Endothelial cell of umbilical vein (primary cell): Measurements from ENCODE around the gene GPR107. TPM values are rescaled to one million over a fixed set of nuclear protein-coding genes. Genes with fewer than 3 reads are reported as not detected.

ENCODE experiments used
- BruUV-seq: library from RNA; stranded (reverse); fragments of 400-500 nt; replicated peaks from 2 replicates; lab custom pipeline; 2021; lab: Mats Ljungman, UMichigan
- CTCF ChIA-PET: fragments of 300-600, 350-600 bp; sonication (Branson Sonifier 250); formaldehyde crosslinking; loops from one replicate; lab custom pipeline; 2021; ENCODE audit warnings: antibody characterized with exemption, inconsistent platforms; lab: Charles Lee
- POLR2A ChIA-PET: fragments of 300-600, 350-600 bp; sonication (Branson Sonifier 250); formaldehyde crosslinking; loops from one replicate; lab custom pipeline; 2021; ENCODE audit warnings: antibody characterized with exemption, inconsistent platforms; lab: Charles Lee
- DNase-seq: peaks from one replicate; pipeline ENCODE4 v3.0.0-alpha.2; 2011; ENCODE audit warnings: low read depth, low spot score
- FAIRE-seq: peaks from 2 replicates; lab custom pipeline; 2011; peaks lifted over from hg19 to GRCh38; lab: Jason Lieb, UNC
- H2AFZ ChIP-seq: 2 replicates; pipeline ENCODE4 v1.6.0; 2012; ENCODE audit warnings: low read depth, low read length, control low read depth, inconsistent platforms
- H3K27ac ChIP-seq: 2 replicates; pipeline ENCODE4 v1.5.1; 2011; ENCODE audit warnings: low read depth, mild to moderate bottlenecking, control low read depth, low read length, moderate library complexity; ENCODE audit not compliant: insufficient read depth
- H3K27me3 ChIP-seq, 2 experiments: 2 replicates each; pipeline versions ENCODE4 v1.6.0 to v1.6.1; 2011; ENCODE audit warnings: low read length in 2 of 2, mixed read lengths in 1 of 2; ENCODE audit not compliant: control insufficient read depth in 2 of 2, insufficient read depth in 2 of 2
- H3K36me3 ChIP-seq, 2 experiments: 2 replicates in 1 of 2; 3 replicates in 1 of 2; pipeline ENCODE4 v1.5.1; 2011; ENCODE audit warnings: low read length in 2 of 2, mild to moderate bottlenecking in 1 of 2, moderate library complexity in 1 of 2; ENCODE audit not compliant: control insufficient read depth in 2 of 2, insufficient read depth in 2 of 2; ENCODE audit errors: extremely low read depth in 1 of 2
- H3K4me1 ChIP-seq: 3 replicates; pipeline ENCODE4 v1.5.1; 2011; ENCODE audit warnings: mild to moderate bottlenecking, low read length; ENCODE audit not compliant: control insufficient read depth, insufficient read depth; ENCODE audit errors: extremely low read depth
- H3K4me2 ChIP-seq: 2 replicates; pipeline ENCODE4 v1.6.1; 2011; ENCODE audit warnings: low read length, control low read depth, mixed read lengths; ENCODE audit not compliant: insufficient read depth
- H3K4me3 ChIP-seq, 3 experiments: fragments of 200-600 bp in 1 of 3; sonication (generic), shearing (Covaris generic) in 1 of 3; replicated peaks in 1 of 3; 2 replicates each; pipeline ENCODE4 v1.5.1; 2011 to 2016; ENCODE audit warnings: control low read depth in 3 of 3, low read length in 3 of 3, mild to moderate bottlenecking in 2 of 3, inconsistent platforms in 1 of 3, low read depth in 1 of 3, moderate library complexity in 1 of 3; ENCODE audit not compliant: insufficient read depth in 1 of 3
- H3K79me2 ChIP-seq: 2 replicates; pipeline ENCODE4 v1.6.0; 2012; ENCODE audit warnings: low read length, inconsistent platforms; ENCODE audit not compliant: control insufficient read depth, insufficient read depth
- H3K9ac ChIP-seq: replicated peaks from 2 replicates; pipeline ENCODE3; 2011; ENCODE audit warnings: low read length, control low read depth; ENCODE audit not compliant: insufficient read depth; ENCODE audit errors: extremely low read depth
- H3K9me1 ChIP-seq: replicated peaks from 3 replicates; pipeline ENCODE4 v1.6.0; 2011; ENCODE audit warnings: mild to moderate bottlenecking, low read length; ENCODE audit not compliant: control insufficient read depth, insufficient read depth; ENCODE audit errors: extremely low read depth
- H3K9me3 ChIP-seq: replicated peaks from 2 replicates; pipeline ENCODE4 v1.5.1; 2012; ENCODE audit warnings: low read length, inconsistent platforms; ENCODE audit not compliant: control insufficient read depth, insufficient read depth
- H4K20me1 ChIP-seq: replicated peaks from 2 replicates; pipeline ENCODE3; 2011; ENCODE audit warnings: mild to moderate bottlenecking, low read length; ENCODE audit not compliant: control insufficient read depth, insufficient read depth; ENCODE audit errors: extremely low read depth
- CTCF ChIP-seq, 2 donors: IDR thresholded peaks; 1 replicate in 1 of 2; 2 replicates in 1 of 2; pipeline ENCODE4 v1.5.1; 2011; ENCODE audit warnings: low read length in 2 of 2, mild to moderate bottlenecking in 2 of 2, moderate library complexity in 2 of 2, control low read depth in 1 of 2, inconsistent platforms in 1 of 2, low read depth in 1 of 2; ENCODE audit not compliant: insufficient read depth in 1 of 2; ENCODE audit errors: extremely low read depth in 1 of 2
- EZH2 ChIP-seq: IDR thresholded peaks from 2 replicates; pipeline ENCODE4 v1.6.1; 2012; ENCODE audit warnings: borderline replicate concordance, low read depth, mild to moderate bottlenecking, moderate library complexity, low read length, inconsistent platforms; ENCODE audit not compliant: severe bottlenecking
- JUN ChIP-seq: IDR thresholded peaks from 2 replicates; pipeline ENCODE4 v1.6.1; 2011; ENCODE audit warnings: borderline replicate concordance, low read depth; ENCODE audit not compliant: insufficient read length, insufficient read depth
- MAX ChIP-seq: IDR thresholded peaks from 2 replicates; pipeline ENCODE4 v1.6.1; 2011; ENCODE audit not compliant: insufficient read depth, insufficient read length
- MYC ChIP-seq: IDR thresholded peaks from one replicate; pipeline ENCODE4 v1.6.1; 2011; ENCODE audit warnings: mild to moderate bottlenecking, low read depth, low read length
- POLR2AphosphoS5 ChIP-seq: IDR thresholded peaks from 2 replicates; pipeline ENCODE4 v1.6.1; 2012; ENCODE audit warnings: low read depth, mild to moderate bottlenecking, control low read depth, low read length, moderate library complexity; ENCODE audit not compliant: insufficient read depth
- dilution Hi-C: fragments of 300-500 bp; cut with MboI; formaldehyde crosslinking; loops from one replicate; pipeline ENCODE4 v1.15.0; 2019; ENCODE audit warnings: low sequenced_read_pairs; ENCODE audit not compliant: extremely low pct_ligation_motif_present
- intact Hi-C: fragments of 100-400 bp; cut with micrococcal nuclease; formaldehyde crosslinking; loops from one replicate; pipeline ENCODE4 v1.10.0; 2022
- polyA plus RNA-seq, 4 experiments: library from polyadenylated mRNA; depleted of rRNA in 3 of 4; stranded (reverse) in 3 of 4; unstranded in 1 of 4; fragments of >200 nt; gene quantifications; 2 replicates each; pipeline versions ENCODE4 v1.2.1 to v1.2.3, GENCODE V29; 2011 to 2012; ENCODE audit warnings: missing spikeins in 1 of 4
- total RNA-seq: library from RNA; stranded (reverse); gene quantifications from 2 replicates; pipeline ENCODE4 v1.2.3, GENCODE V29; 2021

Gene GPR107
- total and polyA plus RNA-seq, 2 donors (not counting 3 experiments of a cell fraction or from before 2014, with no cell fraction given), result 27.2 to 38.9 TPM

GRCh38 chr9:130104491-130105193, 50.9 kb downstream of the GPR107 start:
- Histone ChIP-seq H3K9ac (no peak overlapping the region), H3K4me1 (no peaks in the 10 kb centered on the region), H3K4me2 (no peak overlapping the region), H3K27me3 (no peaks in the 10 kb centered on the region), H4K20me1 (no peaks in the 10 kb centered on the region), H2AFZ (no peak overlapping the region), H3K27ac (no peak overlapping the region), H3K9me3 (no peaks in the 10 kb centered on the region), H3K36me3 (peaks cover 22 to 44% of the 10 kb centered on the region in 2 experiments), H3K79me2 (no peaks in the 10 kb centered on the region), H3K4me3 (no peak overlapping the region), H3K9me1 (no peaks in the 10 kb centered on the region)
- BruUV-seq, result no TSS peak
- FAIRE-seq, result no peak
- dilution Hi-C loops, result no loop called here
- CTCF ChIA-PET, result interaction anchor here (1.1 to 2.1 kb wide), 3 partner anchors 66 to 219 kb away, joined by 3 to 5 read pairs (median 3); no protein-coding TSS in a partner anchor
- POLR2A ChIA-PET, result interaction anchor here (0.5 kb wide), 1 partner anchor 190 kb away, joined by 3 read pairs; no protein-coding TSS in a partner anchor
- intact Hi-C loops, result no loop called here
- no peak for DNase-seq
- no peak for TF ChIP-seq MAX
- no peak for TF ChIP-seq CTCF (IDR thresholded peaks at IDR 0.05; ENCODE audit: extremely low read depth in 1 of 2, insufficient read depth in 1 of 2, low read depth in 1 of 2, low read length in 2 of 2)
- TF ChIP-seq JUN, result no peak
- TF ChIP-seq POLR2AphosphoS5, result no peak
- no peak for TF ChIP-seq EZH2
- TF ChIP-seq MYC, result no peak
